ENCODE data around the gene POTEH.
"Not testable (repeated sequence)": the region's sequence is repeated elsewhere in the genome, so short reads cannot be mapped to it uniquely, and the experiment has no call there.

POTEH gene

DNA sequence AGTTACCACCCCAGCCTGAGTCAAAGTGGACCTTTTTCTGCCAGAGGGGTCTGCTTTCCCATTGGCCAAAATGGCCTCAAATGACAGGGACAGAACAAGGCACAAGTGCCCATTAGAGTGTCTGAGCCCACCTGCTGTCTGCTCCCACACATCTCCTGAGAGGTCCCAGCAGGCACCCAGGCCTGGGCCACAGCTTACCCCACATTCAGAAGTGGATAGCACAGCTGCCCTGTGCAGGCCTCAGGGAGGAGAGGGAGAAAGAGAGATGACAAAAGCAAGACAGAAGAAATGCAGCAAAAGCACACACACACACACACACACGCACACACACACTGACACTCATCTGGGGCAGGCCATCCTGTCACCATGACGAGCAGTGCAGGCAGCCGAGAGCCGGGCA is 4.2 kb upstream of the POTEH start:
- H3K36me3 ChIP-seq (ENCODE audit: control insufficient read depth, insufficient read depth, low read length); H3K79me1 ChIP-seq (ENCODE audit: low read length); H3K79me2 ChIP-seq (ENCODE audit: control insufficient read depth, insufficient read depth, low read length); H2BK15ac ChIP-seq (replicated peaks; ENCODE audit: low read depth); H3K27me3 ChIP-seq (ENCODE audit: insufficient read depth, low read length, poor library complexity); H3K18ac ChIP-seq (ENCODE audit: low read length); H3K56ac ChIP-seq (ENCODE audit: low read length); H4K8ac ChIP-seq (ENCODE audit: low read depth, low read length); H3K4me2 ChIP-seq (ENCODE audit: low read length); H4K5ac ChIP-seq (ENCODE audit: low read length); H3K9ac ChIP-seq (ENCODE audit: low read length); H3K4ac ChIP-seq (ENCODE audit: low read depth, low read length); H3K4me1 ChIP-seq (ENCODE audit: control insufficient read depth, low read depth, low read length); H3K4me3 ChIP-seq (ENCODE audit: low read length); H3K23ac ChIP-seq (ENCODE audit: low read length); H2BK120ac ChIP-seq (ENCODE audit: low read depth, low read length); H3K27ac ChIP-seq (ENCODE audit: low read depth, low read length); DNase-seq; H2AK5ac ChIP-seq (ENCODE audit: low read length); H2BK5ac ChIP-seq (ENCODE audit: low read length): not testable (repeated sequence)
- no CpG with 5 or more reads among the region's 4 CpGs for WGBS (ENCODE audit: extremely low coverage, insufficient coverage, low lambda C conversion rate)

DNA sequence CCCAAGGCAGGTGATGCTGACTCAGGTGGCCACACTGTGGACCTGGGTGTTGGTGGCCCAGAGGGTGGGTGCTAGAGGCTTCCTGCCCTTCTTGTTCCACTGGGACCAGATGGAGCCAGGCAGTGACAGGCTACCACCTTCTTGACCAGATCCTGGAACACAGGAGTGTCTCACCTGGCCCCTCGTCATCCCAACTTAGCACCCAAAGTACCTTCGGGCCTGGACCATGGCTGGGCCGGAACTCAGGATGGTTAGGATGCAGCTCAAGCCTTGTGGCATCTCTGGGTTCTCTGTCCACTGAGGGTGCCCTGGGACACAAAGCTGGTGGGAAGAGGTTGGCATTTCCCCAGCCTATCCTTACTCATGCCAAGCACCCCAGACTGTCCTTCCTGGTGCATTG is 2.7 kb upstream of the POTEH start:
- WGBS (ENCODE audit: extremely low coverage, insufficient coverage, low lambda C conversion rate), result no CpG with 5 or more reads among the region's 3 CpGs
- not testable (repeated sequence) for H3K79me2 ChIP-seq (ENCODE audit: control insufficient read depth, insufficient read depth, low read length); H4K5ac ChIP-seq (ENCODE audit: low read length); H3K4me2 ChIP-seq (ENCODE audit: low read length); H3K27me3 ChIP-seq (ENCODE audit: insufficient read depth, low read length, poor library complexity); H3K56ac ChIP-seq (ENCODE audit: low read length); H3K23ac ChIP-seq (ENCODE audit: low read length); H2AK5ac ChIP-seq (ENCODE audit: low read length); H3K4me1 ChIP-seq (ENCODE audit: control insufficient read depth, low read depth, low read length); H3K27ac ChIP-seq (ENCODE audit: low read depth, low read length); H3K79me1 ChIP-seq (ENCODE audit: low read length); H2BK120ac ChIP-seq (ENCODE audit: low read depth, low read length); H3K18ac ChIP-seq (ENCODE audit: low read length); H3K4ac ChIP-seq (ENCODE audit: low read depth, low read length); H2BK15ac ChIP-seq (replicated peaks; ENCODE audit: low read depth); H2BK5ac ChIP-seq (ENCODE audit: low read length); H4K8ac ChIP-seq (ENCODE audit: low read depth, low read length); DNase-seq; H3K36me3 ChIP-seq (ENCODE audit: control insufficient read depth, insufficient read depth, low read length); H3K9ac ChIP-seq (ENCODE audit: low read length); H3K4me3 ChIP-seq (ENCODE audit: low read length)

DNA sequence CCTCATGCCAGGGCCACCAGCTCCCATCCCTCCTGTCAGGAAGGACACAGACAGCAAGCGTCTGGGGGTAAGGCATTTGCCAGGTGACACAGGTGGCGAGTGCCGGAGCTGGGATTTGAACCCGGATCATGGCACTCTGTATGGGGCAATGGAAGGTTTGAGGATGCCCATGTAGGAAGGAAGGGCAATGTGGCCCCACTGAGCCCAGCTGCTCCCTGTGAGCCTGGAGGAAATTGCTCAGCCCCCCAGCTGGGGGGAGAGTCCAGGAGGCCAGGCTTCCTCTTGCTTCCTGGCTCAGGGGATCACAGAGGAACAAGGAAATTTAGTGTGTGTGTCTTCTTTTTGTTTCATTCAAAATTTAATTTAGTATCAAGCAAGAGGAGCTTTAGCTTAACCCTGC is 2.1 kb upstream of the POTEH start:
- H3K79me2 ChIP-seq (ENCODE audit: control insufficient read depth, insufficient read depth, low read length); H3K9ac ChIP-seq (ENCODE audit: low read length); H4K5ac ChIP-seq (ENCODE audit: low read length); H3K4me2 ChIP-seq (ENCODE audit: low read length); DNase-seq; H2AK5ac ChIP-seq (ENCODE audit: low read length); H2BK120ac ChIP-seq (ENCODE audit: low read depth, low read length); H3K4me3 ChIP-seq (ENCODE audit: low read length); H3K36me3 ChIP-seq (ENCODE audit: control insufficient read depth, insufficient read depth, low read length); H3K23ac ChIP-seq (ENCODE audit: low read length); H3K4me1 ChIP-seq (ENCODE audit: control insufficient read depth, low read depth, low read length); H3K27ac ChIP-seq (ENCODE audit: low read depth, low read length); H3K27me3 ChIP-seq (ENCODE audit: insufficient read depth, low read length, poor library complexity); H4K8ac ChIP-seq (ENCODE audit: low read depth, low read length); H3K56ac ChIP-seq (ENCODE audit: low read length); H3K79me1 ChIP-seq (ENCODE audit: low read length); H3K18ac ChIP-seq (ENCODE audit: low read length); H2BK15ac ChIP-seq (replicated peaks; ENCODE audit: low read depth); H3K4ac ChIP-seq (ENCODE audit: low read depth, low read length); H2BK5ac ChIP-seq (ENCODE audit: low read length): not testable (repeated sequence)
- WGBS (ENCODE audit: extremely low coverage, insufficient coverage, low lambda C conversion rate), result no CpG with 5 or more reads among the region's 4 CpGs

DNA sequence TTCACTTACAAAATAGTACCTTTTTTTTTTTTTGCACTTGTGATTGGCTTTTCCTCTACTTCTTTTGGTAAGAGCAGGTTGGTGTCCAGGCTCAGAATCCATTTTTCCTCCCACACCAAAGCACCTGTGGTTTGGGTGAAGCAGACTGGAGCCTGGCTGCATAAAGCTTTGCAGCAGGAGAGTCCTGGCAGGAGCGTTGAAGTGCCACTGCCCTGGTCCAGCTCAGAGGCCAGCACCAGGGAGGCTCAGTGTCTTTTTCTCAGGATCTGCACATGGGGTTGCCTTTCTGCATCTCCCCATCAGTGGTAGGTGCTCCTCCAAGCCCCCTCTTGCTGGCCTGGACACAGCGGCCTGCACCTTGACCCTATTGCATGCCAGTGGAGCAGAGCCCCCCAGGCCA is 1.7 kb upstream of the POTEH start:
- WGBS (ENCODE audit: extremely low coverage, insufficient coverage, low lambda C conversion rate), result no CpG with 5 or more reads among the region's 2 CpGs
- H3K4ac ChIP-seq (ENCODE audit: low read depth, low read length); H3K36me3 ChIP-seq (ENCODE audit: control insufficient read depth, insufficient read depth, low read length); H3K9ac ChIP-seq (ENCODE audit: low read length); H3K4me1 ChIP-seq (ENCODE audit: control insufficient read depth, low read depth, low read length); H3K4me3 ChIP-seq (ENCODE audit: low read length); H3K23ac ChIP-seq (ENCODE audit: low read length); H4K5ac ChIP-seq (ENCODE audit: low read length); H2BK15ac ChIP-seq (replicated peaks; ENCODE audit: low read depth); DNase-seq; H2BK120ac ChIP-seq (ENCODE audit: low read depth, low read length); H3K27me3 ChIP-seq (ENCODE audit: insufficient read depth, low read length, poor library complexity); H4K8ac ChIP-seq (ENCODE audit: low read depth, low read length); H3K18ac ChIP-seq (ENCODE audit: low read length); H3K27ac ChIP-seq (ENCODE audit: low read depth, low read length); H3K56ac ChIP-seq (ENCODE audit: low read length); H3K79me2 ChIP-seq (ENCODE audit: control insufficient read depth, insufficient read depth, low read length); H3K4me2 ChIP-seq (ENCODE audit: low read length); H2AK5ac ChIP-seq (ENCODE audit: low read length); H3K79me1 ChIP-seq (ENCODE audit: low read length); H2BK5ac ChIP-seq (ENCODE audit: low read length): not testable (repeated sequence)

DNA sequence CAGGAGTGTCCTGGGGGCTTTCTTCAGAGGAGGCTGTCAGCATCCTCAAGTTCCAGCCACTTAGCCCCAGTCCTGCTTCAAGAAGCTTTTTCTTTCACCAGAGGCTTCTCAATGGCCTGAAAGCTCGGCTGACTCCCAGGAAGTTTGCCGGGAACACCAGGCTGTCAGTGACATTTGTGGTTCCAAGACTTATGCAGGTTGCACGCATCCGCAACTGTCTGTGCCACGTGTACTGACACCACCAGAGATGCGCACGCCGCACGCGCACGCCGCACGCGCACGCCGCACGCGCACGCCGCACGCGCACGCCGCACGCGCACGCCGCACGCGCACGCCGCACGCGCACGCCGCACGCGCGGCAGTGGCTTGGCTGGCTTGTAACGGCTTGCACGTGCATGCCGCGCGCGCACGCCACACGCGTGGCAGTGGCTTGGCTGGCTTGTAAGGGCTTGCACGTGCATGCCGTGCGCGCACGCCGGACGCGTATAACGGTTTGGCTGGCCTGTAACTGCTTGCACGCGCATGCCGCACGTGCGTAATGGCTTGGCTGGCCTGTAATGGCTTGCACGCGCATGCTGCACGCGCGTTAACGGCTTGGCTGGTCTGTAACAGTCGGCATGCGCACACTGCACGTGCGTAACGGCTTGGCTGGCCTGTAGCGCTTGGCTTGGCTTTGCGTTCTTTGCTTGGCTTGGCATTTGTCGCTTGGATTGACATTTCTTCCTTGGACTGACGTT is 646 bp upstream of the POTEH start:
- not testable (repeated sequence) for H2AK5ac ChIP-seq (ENCODE audit: low read length); H3K4me2 ChIP-seq (ENCODE audit: low read length); H4K8ac ChIP-seq (ENCODE audit: low read depth, low read length); H4K5ac ChIP-seq (ENCODE audit: low read length); H3K79me2 ChIP-seq (ENCODE audit: control insufficient read depth, insufficient read depth, low read length); H3K27me3 ChIP-seq (ENCODE audit: insufficient read depth, low read length, poor library complexity); H3K36me3 ChIP-seq (ENCODE audit: control insufficient read depth, insufficient read depth, low read length); H2BK15ac ChIP-seq (replicated peaks; ENCODE audit: low read depth); H3K79me1 ChIP-seq (ENCODE audit: low read length); H3K4me3 ChIP-seq (ENCODE audit: low read length); H3K56ac ChIP-seq (ENCODE audit: low read length); DNase-seq; H3K18ac ChIP-seq (ENCODE audit: low read length); H2BK5ac ChIP-seq (ENCODE audit: low read length); H3K4ac ChIP-seq (ENCODE audit: low read depth, low read length); H3K23ac ChIP-seq (ENCODE audit: low read length); H3K27ac ChIP-seq (ENCODE audit: low read depth, low read length); H3K4me1 ChIP-seq (ENCODE audit: control insufficient read depth, low read depth, low read length); H2BK120ac ChIP-seq (ENCODE audit: low read depth, low read length); H3K9ac ChIP-seq (ENCODE audit: low read length)
- no CpG with 5 or more reads among the region's 77 CpGs for WGBS (ENCODE audit: extremely low coverage, insufficient coverage, low lambda C conversion rate)

DNA sequence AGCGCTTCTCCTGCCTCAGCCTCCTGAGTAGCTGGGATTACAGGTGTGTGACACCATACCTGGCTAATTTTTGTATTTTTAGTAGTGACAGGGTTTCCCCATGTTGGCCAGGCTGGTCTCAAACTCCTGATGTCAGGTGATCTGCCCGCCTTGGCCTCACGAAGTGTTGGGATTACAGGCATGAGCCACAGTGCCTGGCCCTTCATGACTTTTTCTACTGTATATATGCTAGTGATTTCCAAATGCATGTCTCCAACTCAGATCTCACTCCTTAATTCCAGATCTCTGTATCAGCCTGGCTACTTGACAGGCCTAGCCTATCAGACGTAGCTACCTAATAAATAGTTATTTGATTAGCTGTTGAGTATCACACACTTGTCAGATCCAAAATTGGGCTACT is 23.8 kb downstream of the POTEH start:
- not testable (repeated sequence) for H4K5ac ChIP-seq (ENCODE audit: low read length); H2BK15ac ChIP-seq (replicated peaks; ENCODE audit: low read depth); H3K4me2 ChIP-seq (ENCODE audit: low read length); H4K8ac ChIP-seq (ENCODE audit: low read depth, low read length); H2BK5ac ChIP-seq (ENCODE audit: low read length); H3K79me2 ChIP-seq (ENCODE audit: control insufficient read depth, insufficient read depth, low read length); H3K27ac ChIP-seq (ENCODE audit: low read depth, low read length); DNase-seq; H3K23ac ChIP-seq (ENCODE audit: low read length); H3K4me3 ChIP-seq (ENCODE audit: low read length); H3K79me1 ChIP-seq (ENCODE audit: low read length); H3K56ac ChIP-seq (ENCODE audit: low read length); H3K27me3 ChIP-seq (ENCODE audit: insufficient read depth, low read length, poor library complexity); H3K4me1 ChIP-seq (ENCODE audit: control insufficient read depth, low read depth, low read length); H2BK120ac ChIP-seq (ENCODE audit: low read depth, low read length); H3K18ac ChIP-seq (ENCODE audit: low read length); H3K36me3 ChIP-seq (ENCODE audit: control insufficient read depth, insufficient read depth, low read length); H3K4ac ChIP-seq (ENCODE audit: low read depth, low read length); H3K9ac ChIP-seq (ENCODE audit: low read length); H2AK5ac ChIP-seq (ENCODE audit: low read length)
- no CpG with 5 or more reads among the region's 4 CpGs for WGBS (ENCODE audit: extremely low coverage, insufficient coverage, low lambda C conversion rate)
